Measurements from ENCODE around the gene DVL2.

GRCh38 chr17:7279448-7279847 is 45.1 kb upstream of the DVL2 start:
- TF ChIP-seq POLR2AphosphoS5 (IDR thresholded peaks at IDR 0.05; ENCODE audit: borderline replicate concordance, low read depth, low read length) (no peak), EZH2 (IDR thresholded peaks at IDR 0.05) (no peak), FOXP2 (optimal IDR thresholded peaks at IDR 0.05; ENCODE audit: control extremely low read depth, extremely low read length, insufficient read depth) (no peak)

All from SK-N-MC (cell line).